ENCODE results near the gene PLXNA2. TPM values are rescaled to one million over a fixed set of nuclear protein-coding genes. Genes with fewer than 3 reads are reported as not detected.
A peak's percentile ranks its signal among the peaks of the same experiment; 100 is the strongest.

Gene PLXNA2
- total and polyA plus RNA-seq, 2 of the 8 experiments (the other 6 are each of a cell fraction or from before 2014, with no cell fraction given), result 0.33 to 1.5 TPM

- no peak overlapping the region for H4K5ac ChIP-seq (ENCODE audit: insufficient read length, low read depth, low read length)
- no peaks in the 10 kb centered on the region for H3K79me2 ChIP-seq (ENCODE audit: control insufficient read depth in 1 of 2, insufficient read depth in 2 of 2, low read length in 2 of 2)
- H3K56ac ChIP-seq (replicated peaks; ENCODE audit: insufficient read length, low read depth, low read length), result no peak overlapping the region
- no peak overlapping the region for H3K18ac ChIP-seq (ENCODE audit: extremely low read depth, low read length)
- peaks cover 0 to 3% (median 0%) of the 10 kb centered on the region in 4 experiments; a peak in 1 of 7 replicates for H3K4me1 ChIP-seq (replicated peaks in 1 of 4; ENCODE audit: control insufficient read depth in 3 of 4, insufficient read depth in 4 of 4, low read length in 3 of 4)
- H3K27me3 ChIP-seq (replicated peaks in 1 of 4; ENCODE audit: control insufficient read depth in 3 of 4, extremely low read depth in 1 of 4, insufficient read depth in 3 of 4, low read length in 3 of 4), result no peaks in the 10 kb centered on the region
- DNase-seq (ENCODE audit: low read depth in 1 of 2, low spot score in 2 of 2), result no peak
- FAIRE-seq, result peak; percentile 78
- H3K9me3 ChIP-seq (ENCODE audit: insufficient read depth in 2 of 2, low read depth in 1 of 2, low read length in 1 of 2), result no peaks in the 10 kb centered on the region
- H2AFZ ChIP-seq (ENCODE audit: low read length), result no peak overlapping the region
- H4K8ac ChIP-seq (ENCODE audit: extremely low read depth, insufficient read depth, low read length), result no peak overlapping the region
- no peak overlapping the region for H3K4me3 ChIP-seq (ENCODE audit: extremely low read depth in 1 of 4, insufficient read depth in 2 of 4, low read depth in 3 of 4, low read length in 4 of 4)
- H2AK5ac ChIP-seq (ENCODE audit: low read depth, low read length), result no peak overlapping the region
- no peak overlapping the region for H3K9ac ChIP-seq (replicated peaks in 1 of 4; ENCODE audit: extremely low read depth in 1 of 4, low read depth in 3 of 4, low read length in 3 of 4)
- no peak overlapping the region for H3K4me2 ChIP-seq (ENCODE audit: insufficient read depth in 1 of 2, low read depth in 2 of 2, low read length in 2 of 2)
- no peak overlapping the region for H3K4ac ChIP-seq (replicated peaks; ENCODE audit: insufficient read length, low read depth, low read length)
- no peak overlapping the region for H2BK12ac ChIP-seq (ENCODE audit: low read depth, low read length)
- H3K27ac ChIP-seq (ENCODE audit: low read depth, low read length), result no peak overlapping the region
- no peak overlapping the region for H2BK20ac ChIP-seq (ENCODE audit: low read length)
- ChIA-PET POLR2A (ENCODE audit: partially characterized antibody) (no interaction called here), CTCF (ENCODE audit: partially characterized antibody) (interaction anchor here (0.6 to 11.2 kb wide), 22 partner anchors 10 to 1477 kb away, joined by 3 to 97 read pairs (median 4); partner anchors contain the start of gene PLXNA2)
- no peaks in the 10 kb centered on the region for H3K79me1 ChIP-seq (ENCODE audit: low read depth, low read length)
- no peak overlapping the region for H2BK15ac ChIP-seq (ENCODE audit: low read length)
- H4K20me1 ChIP-seq (replicated peaks in 1 of 2; ENCODE audit: control insufficient read depth in 1 of 2, insufficient read depth in 2 of 2, low read length in 2 of 2), result no peaks in the 10 kb centered on the region
- H2BK5ac ChIP-seq (ENCODE audit: low read depth, low read length), result no peak overlapping the region
- H2BK120ac ChIP-seq (replicated peaks; ENCODE audit: low read depth, low read length), result no peak overlapping the region
- 64% methylated on average over 8 of the region's 8 CpGs; no CpG with 5 or more reads in 1 of the 2 experiments for WGBS, 2 experiments (ENCODE audit: extremely low coverage in 1 of 2, insufficient coverage in 1 of 2, insufficient read length in 1 of 2, insufficient replicate concordance in 2 of 2, low coverage in 1 of 2, low lambda C conversion rate in 2 of 2, missing lambda C conversion rate in 1 of 2)
- H3K23me2 ChIP-seq (ENCODE audit: low read depth, low read length), result no peaks in the 10 kb centered on the region
- H3K14ac ChIP-seq (ENCODE audit: insufficient read length), result no peak overlapping the region
- no peaks in the 10 kb centered on the region for H3K36me3 ChIP-seq (ENCODE audit: control insufficient read depth in 2 of 4, insufficient read depth in 4 of 4, low read length in 3 of 4)
- H4K91ac ChIP-seq (replicated peaks; ENCODE audit: insufficient read length, low read length), result no peak overlapping the region
- no peak overlapping the region for H3K23ac ChIP-seq (ENCODE audit: insufficient read length)
- TF ChIP-seq PHF8 (conservative IDR thresholded peaks at IDR 0.05; ENCODE audit: low read depth, low read length) (no peak), SAP30 (IDR thresholded peaks at IDR 0.05; ENCODE audit: insufficient read depth, insufficient replicate concordance, low read length) (no peak), SUZ12 (IDR thresholded peaks at IDR 0.05; ENCODE audit: low read length) (no peak), RAD21 (IDR thresholded peaks at IDR 0.05 in 1 of 2, conservative IDR thresholded peaks at IDR 0.05 in 1 of 2; ENCODE audit: low read depth in 2 of 2, low read length in 2 of 2) (peak; percentile 60 to 68), ZNF274 (IDR thresholded peaks at IDR 0.05; ENCODE audit: borderline replicate concordance, extremely low read depth, low read length) (no peak), KDM1A (IDR thresholded peaks at IDR 0.05; ENCODE audit: borderline replicate concordance, low read length) (no peak), SIN3A (conservative IDR thresholded peaks at IDR 0.05 in 1 of 2, IDR thresholded peaks at IDR 0.05 in 1 of 2; ENCODE audit: low read depth in 1 of 2, low read length in 2 of 2) (no peak), POU5F1 (IDR thresholded peaks at IDR 0.05; ENCODE audit: low read depth, low read length) (no peak), SP1 (IDR thresholded peaks at IDR 0.05; ENCODE audit: low read depth, low read length) (no peak)
These were observed 207.9 kb downstream of the PLXNA2 start for GRCh38 chr1:208036106-208036808.
